ENCODE data around the gene C6orf118. TPM values are rescaled to one million over a fixed set of nuclear protein-coding genes. Genes with fewer than 3 reads are reported as not detected.

Gene C6orf118
- total and polyA plus RNA-seq, 2 of the 8 experiments (the other 6 are each of a cell fraction or from before 2014, with no cell fraction given): 0.35 to 0.58 TPM

DNA sequence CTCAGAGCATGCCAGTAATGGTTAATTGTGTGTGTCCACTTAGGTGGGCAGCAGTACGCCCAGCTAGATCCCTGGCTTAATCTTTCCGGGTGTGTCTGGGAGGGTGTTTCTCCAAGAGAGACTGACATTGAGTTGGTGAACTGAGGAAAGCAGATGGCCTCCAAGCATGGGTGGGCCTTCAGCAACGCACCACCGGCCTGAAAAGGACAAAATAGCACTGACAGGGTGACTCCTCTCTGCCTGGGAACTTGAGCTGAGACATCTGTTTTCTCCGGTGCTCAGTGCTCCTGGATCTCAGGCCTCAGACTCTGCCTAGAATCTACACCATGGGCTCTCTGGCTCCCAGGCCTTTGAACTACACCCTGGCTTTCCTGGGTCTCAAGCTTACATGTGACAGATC, 43.2 kb downstream of the C6orf118 start:
- no peaks in the 10 kb centered on the region for H4K20me1 ChIP-seq (replicated peaks in 1 of 2; ENCODE audit: control insufficient read depth in 1 of 2, insufficient read depth in 2 of 2, low read length in 2 of 2)
- H3K9ac ChIP-seq (replicated peaks in 1 of 4; ENCODE audit: extremely low read depth in 1 of 4, low read depth in 3 of 4, low read length in 3 of 4): no peak overlapping the region
- H3K14ac ChIP-seq (ENCODE audit: insufficient read length): no peak overlapping the region
- H2BK5ac ChIP-seq (ENCODE audit: low read depth, low read length): no peak overlapping the region
- no peak overlapping the region for H4K8ac ChIP-seq (ENCODE audit: extremely low read depth, insufficient read depth, low read length)
- H3K4ac ChIP-seq (replicated peaks; ENCODE audit: insufficient read length, low read depth, low read length): no peak overlapping the region
- H3K27me3 ChIP-seq (replicated peaks in 1 of 4; ENCODE audit: control insufficient read depth in 3 of 4, extremely low read depth in 1 of 4, insufficient read depth in 3 of 4, low read length in 3 of 4): no peaks in the 10 kb centered on the region
- H2AFZ ChIP-seq (ENCODE audit: low read length): no peak overlapping the region
- H3K36me3 ChIP-seq (ENCODE audit: control insufficient read depth in 2 of 4, insufficient read depth in 4 of 4, low read length in 3 of 4): no peaks in the 10 kb centered on the region
- no peak overlapping the region for H3K4me3 ChIP-seq (ENCODE audit: extremely low read depth in 1 of 4, insufficient read depth in 2 of 4, low read depth in 3 of 4, low read length in 4 of 4)
- no peak overlapping the region for H3K4me2 ChIP-seq (ENCODE audit: insufficient read depth in 1 of 2, low read depth in 2 of 2, low read length in 2 of 2)
- H2BK12ac ChIP-seq (ENCODE audit: low read depth, low read length): no peak overlapping the region
- H3K23me2 ChIP-seq (ENCODE audit: low read depth, low read length): peaks cover 2% of the 10 kb centered on the region; the same call in 1 of the 2 replicates
- FAIRE-seq: no peak
- no peak overlapping the region for H4K91ac ChIP-seq (replicated peaks; ENCODE audit: insufficient read length, low read length)
- H3K23ac ChIP-seq (ENCODE audit: insufficient read length): no peak overlapping the region
- no peaks in the 10 kb centered on the region for H3K79me1 ChIP-seq (ENCODE audit: low read depth, low read length)
- H4K5ac ChIP-seq (ENCODE audit: insufficient read length, low read depth, low read length): no peak overlapping the region
- WGBS, 2 experiments (ENCODE audit: extremely low coverage in 1 of 2, insufficient coverage in 1 of 2, insufficient read length in 1 of 2, insufficient replicate concordance in 2 of 2, low coverage in 1 of 2, low lambda C conversion rate in 2 of 2, missing lambda C conversion rate in 1 of 2): 97% methylated on average over 5 of the region's 5 CpGs; no CpG with 5 or more reads in 1 of the 2 experiments
- no peaks in the 10 kb centered on the region for H3K4me1 ChIP-seq (replicated peaks in 1 of 4; ENCODE audit: control insufficient read depth in 3 of 4, insufficient read depth in 4 of 4, low read length in 3 of 4)
- ChIA-PET POLR2A (ENCODE audit: partially characterized antibody) (no interaction called here), CTCF (ENCODE audit: partially characterized antibody) (interaction anchor here (1.1 to 1.2 kb wide), 2 partner anchors 11 to 35 kb away, joined by 3 to 4 read pairs; no protein-coding TSS in a partner anchor)
- H3K56ac ChIP-seq (replicated peaks; ENCODE audit: insufficient read length, low read depth, low read length): no peak overlapping the region
- H2AK5ac ChIP-seq (ENCODE audit: low read depth, low read length): no peak overlapping the region
- no peak overlapping the region for H2BK15ac ChIP-seq (ENCODE audit: low read length)
- H3K18ac ChIP-seq (ENCODE audit: extremely low read depth, low read length): no peak overlapping the region
- no peaks in the 10 kb centered on the region for H3K79me2 ChIP-seq (ENCODE audit: control insufficient read depth in 1 of 2, insufficient read depth in 2 of 2, low read length in 2 of 2)
- no peaks in the 10 kb centered on the region for H3K9me3 ChIP-seq (ENCODE audit: insufficient read depth in 2 of 2, low read depth in 1 of 2, low read length in 1 of 2)
- no peak overlapping the region for H2BK20ac ChIP-seq (ENCODE audit: low read length)
- no peak for DNase-seq (ENCODE audit: low read depth in 1 of 2, low spot score in 2 of 2)
- H2BK120ac ChIP-seq (replicated peaks; ENCODE audit: low read depth, low read length): no peak overlapping the region
- H3K27ac ChIP-seq (ENCODE audit: low read depth, low read length): no peak overlapping the region
- TF ChIP-seq NRF1 (IDR thresholded peaks at IDR 0.05; ENCODE audit: low read depth, low read length) (no peak), SIRT6 (IDR thresholded peaks at IDR 0.05; ENCODE audit: low read length) (no peak), CBX5 (IDR thresholded peaks at IDR 0.05; ENCODE audit: low read depth, low read length) (no peak), TEAD4 (IDR thresholded peaks at IDR 0.05; ENCODE audit: low read depth, low read length) (no peak), EGR1 (IDR thresholded peaks at IDR 0.05; ENCODE audit: borderline replicate concordance, low read depth, low read length) (no peak), CHD2 (IDR thresholded peaks at IDR 0.05; ENCODE audit: low read length) (no peak), GABPA (IDR thresholded peaks at IDR 0.05; ENCODE audit: borderline replicate concordance, insufficient read depth, low read length) (no peak), CTBP2 (IDR thresholded peaks at IDR 0.05; ENCODE audit: borderline replicate concordance, insufficient read depth, insufficient read length, low read length) (no peak), TAF7 (optimal IDR thresholded peaks at IDR 0.05; ENCODE audit: borderline replicate concordance, low read depth, low read length) (no peak), POU5F1 (IDR thresholded peaks at IDR 0.05; ENCODE audit: low read depth, low read length) (no peak), CHD1 (IDR thresholded peaks at IDR 0.05; ENCODE audit: low read depth, low read length) (no peak), ASH2L (IDR thresholded peaks at IDR 0.05; ENCODE audit: low read length) (no peak), FOSL1 (IDR thresholded peaks at IDR 0.05; ENCODE audit: insufficient read depth, low read depth, low read length) (no peak), CBX8 (IDR thresholded peaks at IDR 0.05; ENCODE audit: borderline replicate concordance, low read depth, low read length) (no peak), RNF2 (IDR thresholded peaks at IDR 0.05; ENCODE audit: borderline replicate concordance, low read depth, low read length, missing control alignments, poor library complexity, severe bottlenecking) (no peak)
